Measurements from ENCODE around the gene FARS2. TPM values are rescaled to one million over a fixed set of nuclear protein-coding genes. Genes with fewer than 3 reads are reported as not detected.

The FARS2 gene
- total and polyA plus RNA-seq, 2 donors (not counting 1 experiment from before 2014, with no cell fraction given): 33.0 to 35.5 TPM

DNA sequence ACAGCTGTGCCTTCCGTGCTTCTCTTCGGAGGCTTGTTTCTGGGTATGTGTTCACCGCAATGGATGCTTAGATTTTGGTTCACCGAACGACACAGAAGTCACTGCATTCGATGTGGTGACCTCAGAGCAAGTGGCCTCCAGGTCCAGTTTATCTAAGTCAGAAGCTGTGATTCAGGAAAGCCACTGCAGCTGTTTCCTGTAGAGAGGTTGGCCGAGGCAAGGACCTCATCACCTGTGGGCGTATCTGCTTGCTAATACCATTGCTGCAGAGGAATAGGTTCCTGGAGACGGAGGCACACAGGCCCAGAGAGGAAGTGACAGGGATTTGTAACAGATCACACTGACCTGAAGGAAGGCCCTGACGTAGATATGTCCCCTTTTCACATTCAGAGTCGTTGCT lies 82.7 kb downstream of the FARS2 start:
- POLR2A ChIA-PET: no interaction called here
- WGBS (ENCODE audit: insufficient coverage): 86% methylated on average over 10 of the region's 11 CpGs

DNA sequence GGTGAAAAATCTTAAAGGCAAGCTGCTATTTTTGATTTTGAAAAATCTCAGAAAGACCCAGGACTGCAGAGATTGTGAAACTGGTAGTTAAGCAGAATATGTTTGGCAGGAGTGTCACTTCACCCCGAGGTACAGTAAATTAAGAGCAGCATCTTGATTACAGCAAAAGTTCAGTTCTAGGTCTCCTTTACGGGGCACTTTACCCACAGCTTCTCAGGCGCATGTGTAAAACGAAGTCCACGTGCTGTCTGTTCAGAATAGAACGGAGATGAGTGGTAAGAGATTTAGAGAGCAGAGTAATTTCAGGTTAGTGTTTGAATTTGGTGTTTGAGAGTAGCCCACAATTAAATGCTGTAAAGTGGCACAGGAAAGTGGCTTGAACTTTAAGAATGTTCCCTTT lies 84.0 kb downstream of the FARS2 start:
- DNase-seq: no peak
- Histone ChIP-seq H3K4me3 (ENCODE audit: control extremely low read depth in 1 of 5, extremely low read depth in 1 of 5, insufficient read depth in 1 of 5, low read depth in 2 of 5, low read length in 4 of 5) (no peak overlapping the region), H3K4me1 (ENCODE audit: control insufficient read depth in 2 of 2, insufficient read depth in 2 of 2, low read length in 2 of 2) (no peaks in the 10 kb centered on the region), H3K36me3 (replicated peaks in 1 of 2; ENCODE audit: control extremely low read depth in 1 of 2, control insufficient read depth in 1 of 2, extremely low read depth in 1 of 2, insufficient read depth in 2 of 2, low read length in 1 of 2) (peaks cover 0 to 2% of the 10 kb centered on the region in 2 experiments), H3K27me3 (replicated peaks in 1 of 4; ENCODE audit: control extremely low read depth in 1 of 4, control insufficient read depth in 3 of 4, insufficient read depth in 4 of 4, low read length in 3 of 4) (no peaks in the 10 kb centered on the region), H3K9me3 (ENCODE audit: control extremely low read depth in 1 of 3, control insufficient read depth in 2 of 3, insufficient read depth in 1 of 3, low read length in 2 of 3) (no peaks in the 10 kb centered on the region), H3K9ac (ENCODE audit: low read length) (no peak overlapping the region), H3K79me2 (ENCODE audit: control insufficient read depth, insufficient read depth, low read length) (peaks cover 25% of the 10 kb centered on the region), H4K20me1 (ENCODE audit: control insufficient read depth, insufficient read depth, low read length, poor library complexity, severe bottlenecking) (peaks cover 5% of the 10 kb centered on the region), H3K4me2 (replicated peaks; ENCODE audit: low read depth, low read length, poor library complexity, severe bottlenecking) (no peak overlapping the region), H3K27ac (ENCODE audit: low read length in 2 of 2) (no peak overlapping the region), H2AFZ (ENCODE audit: insufficient read depth, low read depth, low read length, poor library complexity, severe bottlenecking) (no peak overlapping the region)
- WGBS (ENCODE audit: insufficient coverage): 100% methylated on average over 5 of the region's 6 CpGs
- H3K4me3 Mint-ChIP-seq: no peak overlapping the region
- no peaks in the 10 kb centered on the region for H3K27me3 Mint-ChIP-seq
- intact Hi-C loops (cut with micrococcal nuclease): no loop called here
- TF ChIP-seq, protein P1, sequence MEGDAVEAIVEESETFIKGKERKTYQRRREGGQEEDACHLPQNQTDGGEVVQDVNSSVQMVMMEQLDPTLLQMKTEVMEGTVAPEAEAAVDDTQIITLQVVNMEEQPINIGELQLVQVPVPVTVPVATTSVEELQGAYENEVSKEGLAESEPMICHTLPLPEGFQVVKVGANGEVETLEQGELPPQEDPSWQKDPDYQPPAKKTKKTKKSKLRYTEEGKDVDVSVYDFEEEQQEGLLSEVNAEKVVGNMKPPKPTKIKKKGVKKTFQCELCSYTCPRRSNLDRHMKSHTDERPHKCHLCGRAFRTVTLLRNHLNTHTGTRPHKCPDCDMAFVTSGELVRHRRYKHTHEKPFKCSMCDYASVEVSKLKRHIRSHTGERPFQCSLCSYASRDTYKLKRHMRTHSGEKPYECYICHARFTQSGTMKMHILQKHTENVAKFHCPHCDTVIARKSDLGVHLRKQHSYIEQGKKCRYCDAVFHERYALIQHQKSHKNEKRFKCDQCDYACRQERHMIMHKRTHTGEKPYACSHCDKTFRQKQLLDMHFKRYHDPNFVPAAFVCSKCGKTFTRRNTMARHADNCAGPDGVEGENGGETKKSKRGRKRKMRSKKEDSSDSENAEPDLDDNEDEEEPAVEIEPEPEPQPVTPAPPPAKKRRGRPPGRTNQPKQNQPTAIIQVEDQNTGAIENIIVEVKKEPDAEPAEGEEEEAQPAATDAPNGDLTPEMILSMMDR (IDR thresholded peaks at IDR 0.05): no peak
- TF ChIP-seq EZH2 (IDR thresholded peaks at IDR 0.05; ENCODE audit: borderline replicate concordance, insufficient read depth, low read depth, low read length, poor library complexity, severe bottlenecking): no peak
- H3K4me1 Mint-ChIP-seq: peaks cover 6% of the 10 kb centered on the region
- no peak overlapping the region for H3K27ac Mint-ChIP-seq
- no peak for ATAC-seq (ENCODE audit: low read depth)
- POLR2A ChIA-PET: no interaction called here
- CTCF ChIA-PET: no interaction called here
- no peaks in the 10 kb centered on the region for H3K9me3 Mint-ChIP-seq (ENCODE audit: insufficient read depth)

More for the DNA sequence above, 82.7 kb downstream of the FARS2 start:
- Mint-ChIP-seq H3K27ac (no peak overlapping the region), H3K4me1 (peaks cover 12% of the 10 kb centered on the region), H3K27me3 (no peaks in the 10 kb centered on the region), H3K4me3 (no peak overlapping the region), H3K9me3 (ENCODE audit: insufficient read depth) (no peaks in the 10 kb centered on the region)
- CTCF ChIA-PET: interaction anchor here (0.7 to 1.0 kb wide), 2 partner anchors 40 to 452 kb away, joined by 3 to 4 read pairs; no protein-coding TSS in a partner anchor
- H3K36me3 ChIP-seq (replicated peaks in 1 of 2; ENCODE audit: control extremely low read depth in 1 of 2, control insufficient read depth in 1 of 2, extremely low read depth in 1 of 2, insufficient read depth in 2 of 2, low read length in 1 of 2): peaks cover 0 to 2% of the 10 kb centered on the region in 2 experiments
- H3K9ac ChIP-seq (ENCODE audit: low read length): no peak overlapping the region
- TF ChIP-seq EZH2 (IDR thresholded peaks at IDR 0.05; ENCODE audit: borderline replicate concordance, insufficient read depth, low read depth, low read length, poor library complexity, severe bottlenecking): no peak
- TF ChIP-seq, protein P1 (IDR thresholded peaks at IDR 0.05): no peak
- no peaks in the 10 kb centered on the region for H3K9me3 ChIP-seq (ENCODE audit: control extremely low read depth in 1 of 3, control insufficient read depth in 2 of 3, insufficient read depth in 1 of 3, low read length in 2 of 3)
- intact Hi-C loops (cut with micrococcal nuclease): no loop called here
- H3K4me1 ChIP-seq (ENCODE audit: control insufficient read depth in 2 of 2, insufficient read depth in 2 of 2, low read length in 2 of 2): no peaks in the 10 kb centered on the region
- no peak overlapping the region for H3K4me3 ChIP-seq (ENCODE audit: control extremely low read depth in 1 of 5, extremely low read depth in 1 of 5, insufficient read depth in 1 of 5, low read depth in 2 of 5, low read length in 4 of 5)
- no peaks in the 10 kb centered on the region for H3K27me3 ChIP-seq (replicated peaks in 1 of 4; ENCODE audit: control extremely low read depth in 1 of 4, control insufficient read depth in 3 of 4, insufficient read depth in 4 of 4, low read length in 3 of 4)
- DNase-seq: no peak
- no peak for ATAC-seq (ENCODE audit: low read depth)
- H3K4me2 ChIP-seq (replicated peaks; ENCODE audit: low read depth, low read length, poor library complexity, severe bottlenecking): no peak overlapping the region
- peaks cover 38% of the 10 kb centered on the region for H3K79me2 ChIP-seq (ENCODE audit: control insufficient read depth, insufficient read depth, low read length)
- H3K27ac ChIP-seq (ENCODE audit: low read length in 2 of 2): no peak overlapping the region
- H2AFZ ChIP-seq (ENCODE audit: insufficient read depth, low read depth, low read length, poor library complexity, severe bottlenecking): no peak overlapping the region
- peaks cover 7% of the 10 kb centered on the region for H4K20me1 ChIP-seq (ENCODE audit: control insufficient read depth, insufficient read depth, low read length, poor library complexity, severe bottlenecking)
